ENCODE results near the gene ITGB1BP1. TPM values are rescaled to one million over a fixed set of nuclear protein-coding genes. Genes with fewer than 3 reads are reported as not detected.

Gene ITGB1BP1
- total RNA-seq, 1 experiment from 2014 or later = 34.3 TPM

Other genes with a start within 250 kb of the ITGB1BP1 start
- gene ASAP2, start 216.7 kb downstream of the ITGB1BP1 start, total RNA-seq (2014; rRNA removed; shearing (Covaris generic)) = 14.9 and 17.2 TPM in 2 replicates
- gene CPSF3, start 126 bp upstream of the ITGB1BP1 start, total RNA-seq (2014; rRNA removed; shearing (Covaris generic)) = 75.3 and 79.0 TPM in 2 replicates
- gene IAH1, start 51.0 kb upstream of the ITGB1BP1 start, total RNA-seq (2014; rRNA removed; shearing (Covaris generic)) = 46.9 and 62.4 TPM in 2 replicates
- 27.6 and 34.0 TPM in 2 replicates for gene ADAM17, start 132.3 kb upstream of the ITGB1BP1 start, total RNA-seq (2014; rRNA removed; shearing (Covaris generic))
- 580 and 670 TPM in 2 replicates for gene YWHAQ, start 207.5 kb upstream of the ITGB1BP1 start, total RNA-seq (2014; rRNA removed; shearing (Covaris generic))